ENCODE measurements around the gene NKAIN2.
A peak's percentile ranks its signal among the peaks of the same experiment; 100 is the strongest.

The NKAIN2 gene

GRCh38 chr6:123830120-123830519 is 26.5 kb downstream of the NKAIN2 start (continued):
- TF ChIP-seq, protein P1, sequence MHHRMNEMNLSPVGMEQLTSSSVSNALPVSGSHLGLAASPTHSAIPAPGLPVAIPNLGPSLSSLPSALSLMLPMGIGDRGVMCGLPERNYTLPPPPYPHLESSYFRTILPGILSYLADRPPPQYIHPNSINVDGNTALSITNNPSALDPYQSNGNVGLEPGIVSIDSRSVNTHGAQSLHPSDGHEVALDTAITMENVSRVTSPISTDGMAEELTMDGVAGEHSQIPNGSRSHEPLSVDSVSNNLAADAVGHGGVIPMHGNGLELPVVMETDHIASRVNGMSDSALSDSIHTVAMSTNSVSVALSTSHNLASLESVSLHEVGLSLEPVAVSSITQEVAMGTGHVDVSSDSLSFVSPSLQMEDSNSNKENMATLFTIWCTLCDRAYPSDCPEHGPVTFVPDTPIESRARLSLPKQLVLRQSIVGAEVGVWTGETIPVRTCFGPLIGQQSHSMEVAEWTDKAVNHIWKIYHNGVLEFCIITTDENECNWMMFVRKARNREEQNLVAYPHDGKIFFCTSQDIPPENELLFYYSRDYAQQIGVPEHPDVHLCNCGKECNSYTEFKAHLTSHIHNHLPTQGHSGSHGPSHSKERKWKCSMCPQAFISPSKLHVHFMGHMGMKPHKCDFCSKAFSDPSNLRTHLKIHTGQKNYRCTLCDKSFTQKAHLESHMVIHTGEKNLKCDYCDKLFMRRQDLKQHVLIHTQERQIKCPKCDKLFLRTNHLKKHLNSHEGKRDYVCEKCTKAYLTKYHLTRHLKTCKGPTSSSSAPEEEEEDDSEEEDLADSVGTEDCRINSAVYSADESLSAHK (tag by site-specific recombination; IDR thresholded peaks at IDR 0.05) = peak; percentile 69
- TF ChIP-seq ZNF362 (tag by site-specific recombination; IDR thresholded peaks at IDR 0.05) (no peak), ZNF792 (tag by site-specific recombination; IDR thresholded peaks at IDR 0.05) (no peak), ZNF155 (tag by site-specific recombination; IDR thresholded peaks at IDR 0.05) (no peak)

- H3K36me3 ChIP-seq (ENCODE audit: control insufficient read depth in 2 of 2, insufficient read depth in 1 of 2, low read length in 2 of 2) = no peaks in the 10 kb centered on the region
- no peak overlapping the region for H3K4me3 ChIP-seq (ENCODE audit: low read depth, low read length)
- H3K9me3 ChIP-seq (ENCODE audit: control insufficient read depth, insufficient read depth, low read depth, low read length) = no peaks in the 10 kb centered on the region
- ChIA-PET POLR2A (no interaction called here), CTCF (interaction anchor here (0.6 kb wide), 1 partner anchor 36 kb away, joined by 3 read pairs; no protein-coding TSS in a partner anchor)
- H3K27ac ChIP-seq (ENCODE audit: extremely low read depth, low read depth, low read length) = no peak overlapping the region
- H3K4me1 ChIP-seq (ENCODE audit: control insufficient read depth, insufficient read depth, low read length) = peaks cover 35% of the 10 kb centered on the region
- TF ChIP-seq ZNF510 (tag by site-specific recombination; IDR thresholded peaks at IDR 0.05; ENCODE audit: insufficient replicate concordance) = no peak
- TF ChIP-seq ZNF692 (tag by site-specific recombination; IDR thresholded peaks at IDR 0.05) = peak; percentile 69
- TF ChIP-seq ZNF223 (tag by site-specific recombination; IDR thresholded peaks at IDR 0.05) = no peak
- TF ChIP-seq ZNF658 (tag by site-specific recombination; IDR thresholded peaks at IDR 0.05) = no peak
- TF ChIP-seq KLF10 (tag by site-specific recombination; IDR thresholded peaks at IDR 0.05) = no peak
- TF ChIP-seq YY1 (tag by site-specific recombination; IDR thresholded peaks at IDR 0.05) = no peak
- no peak for TF ChIP-seq RBAK (tag by site-specific recombination; IDR thresholded peaks at IDR 0.05)
- no peak for TF ChIP-seq ZNF280D (tag by site-specific recombination; IDR thresholded peaks at IDR 0.05)
- TF ChIP-seq ZNF292 (tag by site-specific recombination; IDR thresholded peaks at IDR 0.05; ENCODE audit: borderline replicate concordance, low read depth) = no peak
- no peak for TF ChIP-seq ZNF518A (tag by site-specific recombination; conservative IDR thresholded peaks at IDR 0.05; ENCODE audit: low read depth)
- TF ChIP-seq ZBTB8A (tag by site-specific recombination; IDR thresholded peaks at IDR 0.05) = no peak
- TF ChIP-seq ZBTB17 (tag by site-specific recombination; IDR thresholded peaks at IDR 0.05) = peak; percentile 71
- TF ChIP-seq ZNF362 (tag by site-specific recombination; IDR thresholded peaks at IDR 0.05) = no peak
- TF ChIP-seq, protein P2, sequence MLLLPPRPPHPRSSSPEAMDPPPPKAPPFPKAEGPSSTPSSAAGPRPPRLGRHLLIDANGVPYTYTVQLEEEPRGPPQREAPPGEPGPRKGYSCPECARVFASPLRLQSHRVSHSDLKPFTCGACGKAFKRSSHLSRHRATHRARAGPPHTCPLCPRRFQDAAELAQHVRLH (tag by site-specific recombination; IDR thresholded peaks at IDR 0.05) = no peak
- TF ChIP-seq ATF2 (tag by site-specific recombination; IDR thresholded peaks at IDR 0.05; ENCODE audit: low read depth) = no peak
Observed at GRCh38 chr6:123838505-123839234, 35.0 kb downstream of the NKAIN2 start.
